Endothelial cell of umbilical vein (primary cell): ENCODE measurements around the gene NADK. TPM values are rescaled to one million over a fixed set of nuclear protein-coding genes. Genes with fewer than 3 reads are reported as not detected.
A peak's percentile ranks its signal among the peaks of the same experiment; 100 is the strongest.

Experiments
- BruUV-seq: library from RNA; stranded (reverse); fragments of 400-500 nt; replicated peaks from 2 replicates; lab custom pipeline; 2021; lab: Mats Ljungman, UMichigan
- CTCF ChIA-PET: fragments of 300-600, 350-600 bp; sonication (Branson Sonifier 250); formaldehyde crosslinking; loops from one replicate; lab custom pipeline; 2021; ENCODE audit warnings: antibody characterized with exemption, inconsistent platforms; lab: Charles Lee
- POLR2A ChIA-PET: fragments of 300-600, 350-600 bp; sonication (Branson Sonifier 250); formaldehyde crosslinking; loops from one replicate; lab custom pipeline; 2021; ENCODE audit warnings: antibody characterized with exemption, inconsistent platforms; lab: Charles Lee
- DNase-seq: peaks from one replicate; pipeline ENCODE4 v3.0.0-alpha.2; 2011; ENCODE audit warnings: low read depth, low spot score
- FAIRE-seq: peaks from 2 replicates; lab custom pipeline; 2011; peaks lifted over from hg19 to GRCh38; lab: Jason Lieb, UNC
- H2AFZ ChIP-seq: 2 replicates; pipeline ENCODE4 v1.6.0; 2012; ENCODE audit warnings: low read depth, low read length, control low read depth, inconsistent platforms
- H3K27ac ChIP-seq: 2 replicates; pipeline ENCODE4 v1.5.1; 2011; ENCODE audit warnings: low read depth, mild to moderate bottlenecking, control low read depth, low read length, moderate library complexity; ENCODE audit not compliant: insufficient read depth
- H3K27me3 ChIP-seq, 2 experiments: 2 replicates each; pipeline versions ENCODE4 v1.6.0 to v1.6.1; 2011; ENCODE audit warnings: low read length in 2 of 2, mixed read lengths in 1 of 2; ENCODE audit not compliant: control insufficient read depth in 2 of 2, insufficient read depth in 2 of 2
- H3K36me3 ChIP-seq, 2 experiments: 2 replicates in 1 of 2; 3 replicates in 1 of 2; pipeline ENCODE4 v1.5.1; 2011; ENCODE audit warnings: low read length in 2 of 2, mild to moderate bottlenecking in 1 of 2, moderate library complexity in 1 of 2; ENCODE audit not compliant: control insufficient read depth in 2 of 2, insufficient read depth in 2 of 2; ENCODE audit errors: extremely low read depth in 1 of 2
- H3K4me1 ChIP-seq: 3 replicates; pipeline ENCODE4 v1.5.1; 2011; ENCODE audit warnings: mild to moderate bottlenecking, low read length; ENCODE audit not compliant: control insufficient read depth, insufficient read depth; ENCODE audit errors: extremely low read depth
- H3K4me2 ChIP-seq: 2 replicates; pipeline ENCODE4 v1.6.1; 2011; ENCODE audit warnings: low read length, control low read depth, mixed read lengths; ENCODE audit not compliant: insufficient read depth
- H3K4me3 ChIP-seq, 3 experiments: fragments of 200-600 bp in 1 of 3; sonication (generic), shearing (Covaris generic) in 1 of 3; replicated peaks in 1 of 3; 2 replicates each; pipeline ENCODE4 v1.5.1; 2011 to 2016; ENCODE audit warnings: control low read depth in 3 of 3, low read length in 3 of 3, mild to moderate bottlenecking in 2 of 3, inconsistent platforms in 1 of 3, low read depth in 1 of 3, moderate library complexity in 1 of 3; ENCODE audit not compliant: insufficient read depth in 1 of 3
- H3K79me2 ChIP-seq: 2 replicates; pipeline ENCODE4 v1.6.0; 2012; ENCODE audit warnings: low read length, inconsistent platforms; ENCODE audit not compliant: control insufficient read depth, insufficient read depth
- H3K9ac ChIP-seq: replicated peaks from 2 replicates; pipeline ENCODE3; 2011; ENCODE audit warnings: low read length, control low read depth; ENCODE audit not compliant: insufficient read depth; ENCODE audit errors: extremely low read depth
- H3K9me1 ChIP-seq: replicated peaks from 3 replicates; pipeline ENCODE4 v1.6.0; 2011; ENCODE audit warnings: mild to moderate bottlenecking, low read length; ENCODE audit not compliant: control insufficient read depth, insufficient read depth; ENCODE audit errors: extremely low read depth
- H3K9me3 ChIP-seq: replicated peaks from 2 replicates; pipeline ENCODE4 v1.5.1; 2012; ENCODE audit warnings: low read length, inconsistent platforms; ENCODE audit not compliant: control insufficient read depth, insufficient read depth
- H4K20me1 ChIP-seq: replicated peaks from 2 replicates; pipeline ENCODE3; 2011; ENCODE audit warnings: mild to moderate bottlenecking, low read length; ENCODE audit not compliant: control insufficient read depth, insufficient read depth; ENCODE audit errors: extremely low read depth
- EZH2 ChIP-seq: IDR thresholded peaks from 2 replicates; pipeline ENCODE4 v1.6.1; 2012; ENCODE audit warnings: borderline replicate concordance, low read depth, mild to moderate bottlenecking, moderate library complexity, low read length, inconsistent platforms; ENCODE audit not compliant: severe bottlenecking
- FOS ChIP-seq: IDR thresholded peaks from 2 replicates; pipeline ENCODE4 v1.6.1; 2011; ENCODE audit warnings: mild to moderate bottlenecking, low read length, moderate library complexity, borderline replicate concordance; ENCODE audit not compliant: insufficient read depth
- JUN ChIP-seq: IDR thresholded peaks from 2 replicates; pipeline ENCODE4 v1.6.1; 2011; ENCODE audit warnings: borderline replicate concordance, low read depth; ENCODE audit not compliant: insufficient read length, insufficient read depth
- MAX ChIP-seq: IDR thresholded peaks from 2 replicates; pipeline ENCODE4 v1.6.1; 2011; ENCODE audit not compliant: insufficient read depth, insufficient read length
- MYC ChIP-seq: IDR thresholded peaks from one replicate; pipeline ENCODE4 v1.6.1; 2011; ENCODE audit warnings: mild to moderate bottlenecking, low read depth, low read length
- POLR2A ChIP-seq: IDR thresholded peaks from 2 replicates; pipeline ENCODE4 v1.6.1; 2012; ENCODE audit warnings: low read depth, mild to moderate bottlenecking, control low read depth, low read length
- POLR2AphosphoS5 ChIP-seq: IDR thresholded peaks from 2 replicates; pipeline ENCODE4 v1.6.1; 2012; ENCODE audit warnings: low read depth, mild to moderate bottlenecking, control low read depth, low read length, moderate library complexity; ENCODE audit not compliant: insufficient read depth
- dilution Hi-C: fragments of 300-500 bp; cut with MboI; formaldehyde crosslinking; loops from one replicate; pipeline ENCODE4 v1.15.0; 2019; ENCODE audit warnings: low sequenced_read_pairs; ENCODE audit not compliant: extremely low pct_ligation_motif_present
- intact Hi-C: fragments of 100-400 bp; cut with micrococcal nuclease; formaldehyde crosslinking; loops from one replicate; pipeline ENCODE4 v1.10.0; 2022
- polyA plus RNA-seq, 4 experiments: library from polyadenylated mRNA; depleted of rRNA in 3 of 4; stranded (reverse) in 3 of 4; unstranded in 1 of 4; fragments of >200 nt; gene quantifications; 2 replicates each; pipeline versions ENCODE4 v1.2.1 to v1.2.3, GENCODE V29; 2011 to 2012; ENCODE audit warnings: missing spikeins in 1 of 4
- total RNA-seq: library from RNA; stranded (reverse); gene quantifications from 2 replicates; pipeline ENCODE4 v1.2.3, GENCODE V29; 2021
- TF ChIP-seq, protein P1 (sequence below), 2 donors: IDR thresholded peaks; 1 replicate in 1 of 2; 2 replicates in 1 of 2; pipeline ENCODE4 v1.5.1; 2011; ENCODE audit warnings: low read length in 2 of 2, mild to moderate bottlenecking in 2 of 2, moderate library complexity in 2 of 2, control low read depth in 1 of 2, inconsistent platforms in 1 of 2, low read depth in 1 of 2; ENCODE audit not compliant: insufficient read depth in 1 of 2; ENCODE audit errors: extremely low read depth in 1 of 2

NADK gene
- total and polyA plus RNA-seq, 2 donors (not counting 3 experiments of a cell fraction or from before 2014, with no cell fraction given): 68.5 to 88.8 TPM

DNA sequence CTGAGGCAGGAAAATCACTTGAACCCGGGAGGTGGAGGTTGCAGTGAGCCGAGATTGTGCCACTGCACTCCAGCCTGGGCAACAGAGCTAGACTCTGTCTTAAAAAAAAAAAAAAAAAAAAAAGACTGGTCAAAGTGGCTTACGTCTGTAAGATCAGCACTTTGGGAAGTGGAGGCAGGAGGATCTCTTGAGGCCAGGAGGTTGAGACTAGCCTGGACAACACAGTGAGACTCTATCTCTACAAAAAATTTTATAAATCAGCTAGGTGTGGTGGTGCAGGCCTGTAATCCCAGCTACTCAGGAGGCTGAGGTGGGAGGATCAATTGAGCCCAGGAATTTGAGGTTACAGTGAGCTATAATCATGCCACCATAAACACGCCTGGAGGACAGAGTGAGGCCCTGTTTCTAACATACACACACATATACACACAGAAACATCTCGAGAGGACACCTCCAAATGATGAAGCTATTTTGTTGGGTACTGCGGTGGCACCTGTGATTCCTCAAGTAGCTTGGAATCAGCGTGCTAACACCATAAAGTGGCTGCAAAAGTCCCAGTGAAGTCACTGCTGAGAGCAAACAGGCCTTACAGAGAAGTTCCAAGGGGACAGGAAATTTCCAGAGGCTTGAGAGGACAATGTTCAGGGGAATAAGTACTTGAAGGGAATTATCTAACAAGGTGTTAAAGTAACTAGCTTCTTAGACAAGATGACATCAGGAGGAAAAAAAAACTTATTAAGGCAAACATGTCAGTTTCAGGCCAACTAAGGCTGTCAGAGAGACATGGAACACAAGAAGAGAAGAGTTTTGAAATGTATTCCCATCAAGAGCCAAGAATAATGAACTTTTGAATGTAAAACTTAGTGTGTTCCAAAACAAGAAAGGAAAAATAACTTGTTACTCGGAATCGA is 1.3 kb downstream of the NADK start:
- BruUV-seq: TSS peak; percentile 30
- H3K9me3 ChIP-seq: no peaks in the 10 kb centered on the region
- H3K4me3 ChIP-seq: peak overlapping the region; percentile 53 to 88 (median 58)
- H3K9me1 ChIP-seq: no peaks in the 10 kb centered on the region
- H3K9ac ChIP-seq: peak overlapping the region; percentile 54
- peak overlapping the region; percentile 88 for H3K4me2 ChIP-seq
- ChIA-PET POLR2A (no interaction called here), CTCF (interaction anchor here (0.8 to 2.1 kb wide), 3 partner anchors 8 to 129 kb away, joined by 3 to 10 read pairs (median 4); no protein-coding TSS in a partner anchor)
- H3K27ac ChIP-seq: peak overlapping the region; percentile 16
- H4K20me1 ChIP-seq: no peaks in the 10 kb centered on the region
- dilution Hi-C loops: no loop called here
- intact Hi-C loops: no loop called here
- H3K27me3 ChIP-seq: no peaks in the 10 kb centered on the region
- peaks cover 49% of the 10 kb centered on the region for H3K79me2 ChIP-seq
- peak; percentile 41 for DNase-seq
- no peak overlapping the region for H2AFZ ChIP-seq
- H3K4me1 ChIP-seq: peaks cover 7% of the 10 kb centered on the region
- peak; percentile 18 for FAIRE-seq
- no peaks in the 10 kb centered on the region for H3K36me3 ChIP-seq
- TF ChIP-seq MAX: no peak

GRCh38 chr1:1775327-1776226 is 2.7 kb downstream of the NADK start:
- H3K9me3 ChIP-seq: no peaks in the 10 kb centered on the region
- H3K27me3 ChIP-seq: no peaks in the 10 kb centered on the region
- DNase-seq (no peak), FAIRE-seq (peak; percentile 24)
- H3K4me2 ChIP-seq: no peak overlapping the region
- H3K4me1 ChIP-seq: peaks cover 7% of the 10 kb centered on the region
- H3K36me3 ChIP-seq: no peaks in the 10 kb centered on the region
- peaks cover 61% of the 10 kb centered on the region for H3K79me2 ChIP-seq
- H3K9ac ChIP-seq: no peak overlapping the region
- intact Hi-C loops (no loop called here), dilution Hi-C loops (no loop called here)
- H4K20me1 ChIP-seq: no peaks in the 10 kb centered on the region
- POLR2A ChIA-PET: no interaction called here
- H3K27ac ChIP-seq: no peak overlapping the region
- H2AFZ ChIP-seq: no peak overlapping the region
- CTCF ChIA-PET: interaction anchor here (2.1 kb wide), 1 partner anchor 130 kb away, joined by 10 read pairs; no protein-coding TSS in a partner anchor
- H3K9me1 ChIP-seq: no peaks in the 10 kb centered on the region
- H3K4me3 ChIP-seq: no peak overlapping the region
- no TSS peak for BruUV-seq
- no peak for TF ChIP-seq JUN
- TF ChIP-seq MAX: no peak
- TF ChIP-seq, protein P1, sequence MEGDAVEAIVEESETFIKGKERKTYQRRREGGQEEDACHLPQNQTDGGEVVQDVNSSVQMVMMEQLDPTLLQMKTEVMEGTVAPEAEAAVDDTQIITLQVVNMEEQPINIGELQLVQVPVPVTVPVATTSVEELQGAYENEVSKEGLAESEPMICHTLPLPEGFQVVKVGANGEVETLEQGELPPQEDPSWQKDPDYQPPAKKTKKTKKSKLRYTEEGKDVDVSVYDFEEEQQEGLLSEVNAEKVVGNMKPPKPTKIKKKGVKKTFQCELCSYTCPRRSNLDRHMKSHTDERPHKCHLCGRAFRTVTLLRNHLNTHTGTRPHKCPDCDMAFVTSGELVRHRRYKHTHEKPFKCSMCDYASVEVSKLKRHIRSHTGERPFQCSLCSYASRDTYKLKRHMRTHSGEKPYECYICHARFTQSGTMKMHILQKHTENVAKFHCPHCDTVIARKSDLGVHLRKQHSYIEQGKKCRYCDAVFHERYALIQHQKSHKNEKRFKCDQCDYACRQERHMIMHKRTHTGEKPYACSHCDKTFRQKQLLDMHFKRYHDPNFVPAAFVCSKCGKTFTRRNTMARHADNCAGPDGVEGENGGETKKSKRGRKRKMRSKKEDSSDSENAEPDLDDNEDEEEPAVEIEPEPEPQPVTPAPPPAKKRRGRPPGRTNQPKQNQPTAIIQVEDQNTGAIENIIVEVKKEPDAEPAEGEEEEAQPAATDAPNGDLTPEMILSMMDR (IDR thresholded peaks at IDR 0.05; ENCODE audit: extremely low read depth in 1 of 2, insufficient read depth in 1 of 2, low read depth in 1 of 2, low read length in 2 of 2): no peak
- TF ChIP-seq EZH2: no peak
- no peak for TF ChIP-seq MYC
- TF ChIP-seq POLR2A: peak; percentile 18
- no peak for TF ChIP-seq POLR2AphosphoS5
- no peak for TF ChIP-seq FOS
